Mucosa of rectum (tissue), 2 donors: ENCODE measurements around the gene EPRS1.
"Not testable (repeated sequence)": the region's sequence is repeated elsewhere in the genome, so short reads cannot be mapped to it uniquely, and the experiment has no call there.

Source experiments
- H3K27ac ChIP-seq, 2 donors: one replicate each; pipeline ENCODE4 v1.7.0; 2013; ENCODE audit warnings: inconsistent platforms in 2 of 2, low read depth in 2 of 2, low read length in 2 of 2
- H3K27me3 ChIP-seq, 2 donors: one replicate each; pipeline ENCODE4 v1.7.0; 2013; ENCODE audit warnings: low read length in 2 of 2; ENCODE audit not compliant: control insufficient read depth in 2 of 2, insufficient read depth in 2 of 2
- H3K36me3 ChIP-seq, 2 donors: one replicate each; pipeline ENCODE4 v1.7.0; 2013; ENCODE audit warnings: low read length in 2 of 2; ENCODE audit not compliant: control insufficient read depth in 2 of 2, insufficient read depth in 2 of 2
- H3K4me1 ChIP-seq, 2 donors: one replicate each; pipeline ENCODE4 v1.7.0; 2013; ENCODE audit warnings: low read length in 2 of 2, mild to moderate bottlenecking in 1 of 2; ENCODE audit not compliant: control insufficient read depth in 2 of 2, insufficient read depth in 2 of 2
- H3K4me3 ChIP-seq, 2 donors: one replicate each; pipeline ENCODE4 v1.7.0; 2013; ENCODE audit warnings: low read length in 2 of 2
- H3K9ac ChIP-seq, 2 donors: one replicate each; pipeline ENCODE4 v1.7.0; 2013; ENCODE audit warnings: low read length in 2 of 2, low read depth in 1 of 2, mild to moderate bottlenecking in 1 of 2
- H3K9me3 ChIP-seq, 2 donors: one replicate each; pipeline ENCODE4 v1.7.0; 2013; ENCODE audit warnings: low read length in 2 of 2; ENCODE audit not compliant: control insufficient read depth in 2 of 2
- donor health status: healthy.
- donor health status: Normal muscosa, but diverticular disease.

EPRS1 gene

DNA sequence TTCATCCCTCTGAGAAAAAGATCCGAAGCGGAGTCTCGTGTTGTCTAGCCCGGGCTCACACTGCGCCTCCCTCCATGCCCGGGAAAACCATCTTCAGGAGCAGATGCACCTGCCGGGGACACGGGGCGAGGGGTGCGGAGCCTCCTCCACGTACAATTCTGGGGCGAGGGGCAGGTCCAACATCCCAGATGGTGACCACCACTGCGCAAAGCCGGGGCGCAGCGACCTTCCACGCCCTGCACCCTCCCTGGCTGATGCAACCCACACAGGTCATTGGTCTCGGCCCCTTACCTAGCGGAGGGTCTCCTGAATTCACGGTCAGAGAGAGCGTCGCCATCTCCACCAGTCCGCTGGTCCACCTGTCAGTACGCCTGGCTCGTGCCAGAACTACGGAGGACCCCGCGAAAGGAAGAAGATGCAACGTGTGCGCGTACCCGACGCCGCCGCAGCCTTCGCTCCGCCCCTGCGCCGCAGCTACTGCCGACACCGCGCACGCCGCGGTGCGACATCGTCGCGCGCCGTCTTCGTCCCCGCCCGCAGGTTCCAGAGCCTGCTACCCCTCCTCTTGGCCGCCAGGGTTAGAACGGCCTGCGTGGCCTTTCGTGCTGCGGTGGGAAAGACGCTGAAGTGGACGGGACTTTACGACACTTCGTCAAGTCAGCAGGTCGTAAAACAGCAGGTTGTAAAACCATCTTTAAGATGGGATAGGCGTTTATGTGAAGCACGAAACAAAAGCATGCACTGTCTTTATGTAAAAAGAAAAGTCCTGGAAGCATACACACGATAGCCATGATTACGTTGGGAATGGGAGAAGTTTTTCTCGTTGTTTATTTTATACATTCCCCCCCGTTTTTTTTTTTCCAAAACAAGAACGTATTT, at the start of gene EPRS1:
EPRS1 (minus strand) TSS at position 454 of the 879 bp plus-strand sequence; CDS start at position 337, 117 bp downstream.
- H3K27me3 ChIP-seq = no peaks in the 10 kb centered on the region
- H3K4me1 ChIP-seq = peaks cover 12 to 13% of the 10 kb centered on the region in 2 donors
- H3K9ac ChIP-seq = peak within 1 kb of the TSS; percentile 91 to 95
- peak within 1 kb of the TSS; percentile 96 to 99 for H3K4me3 ChIP-seq
- no peaks in the 10 kb centered on the region for H3K9me3 ChIP-seq
- peak within 1 kb of the TSS; percentile 87 to 90 for H3K27ac ChIP-seq
- H3K36me3 ChIP-seq = no peaks in the 10 kb centered on the region

- H3K36me3 ChIP-seq = peaks cover 0 to 5% of the 10 kb centered on the region in 2 donors
- H3K4me3 ChIP-seq = peak within 1 kb of the TSS; percentile 82 to 92
- peaks cover 7 to 10% of the 10 kb centered on the region in 2 donors for H3K4me1 ChIP-seq
- peak within 1 kb of the TSS; percentile 81 to 91 for H3K27ac ChIP-seq
- peak within 1 kb of the TSS; percentile 77 to 86 for H3K9ac ChIP-seq
- H3K27me3 ChIP-seq = no peaks in the 10 kb centered on the region
- H3K9me3 ChIP-seq = no peaks in the 10 kb centered on the region
These were observed 48.0 kb upstream of the EPRS1 start, which contains the start of gene IARS2 for GRCh38 chr1:220094016-220094911. TSS of gene IARS2 (plus strand) at chr1:220094132. CDS start at chr1:220094217, 85 bp downstream.

DNA sequence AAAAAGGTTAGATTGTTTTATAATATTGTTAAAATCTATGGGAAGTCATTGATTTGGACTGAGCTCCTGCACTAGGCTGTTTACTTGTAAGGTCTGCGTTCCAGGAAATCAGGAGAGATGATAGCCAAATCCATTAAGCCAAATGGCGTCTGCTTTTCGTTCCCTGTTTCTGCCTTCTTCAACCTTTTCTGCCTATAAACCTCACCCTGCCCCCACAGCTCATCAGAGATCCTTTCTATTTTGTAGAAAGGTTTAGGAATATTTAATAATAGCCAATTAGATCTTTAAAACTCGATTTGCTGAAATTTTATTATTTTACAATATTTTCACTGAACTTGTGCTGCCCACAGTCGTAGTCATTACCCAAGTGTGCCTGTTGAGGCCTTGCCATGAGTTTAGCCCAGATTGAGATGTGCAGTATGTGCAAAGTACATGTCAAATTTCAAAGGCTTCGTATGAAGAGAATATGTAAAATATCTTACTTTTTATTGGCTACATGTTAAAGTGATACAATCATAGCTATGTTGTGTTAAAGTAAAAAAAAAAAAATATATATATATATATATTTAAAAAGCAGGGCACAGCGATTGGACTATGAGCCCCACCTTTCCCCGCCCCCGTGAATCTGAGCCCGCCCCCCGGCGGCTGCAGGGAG, 47.2 kb upstream of the EPRS1 start:
- Histone ChIP-seq H3K9me3 (no peaks in the 10 kb centered on the region), H3K4me1 (peaks cover 7 to 10% of the 10 kb centered on the region in 2 donors), H3K27ac (no peak overlapping the region), H3K36me3 (peaks cover 0 to 4% of the 10 kb centered on the region in 2 donors), H3K4me3 (peak overlapping the region in 1 of 2 donors; percentile 62), H3K9ac (no peak overlapping the region), H3K27me3 (no peaks in the 10 kb centered on the region)

- H3K9ac ChIP-seq = no peak overlapping the region
- no peaks in the 10 kb centered on the region for H3K9me3 ChIP-seq
- H3K36me3 ChIP-seq = peaks cover 0 to 2% of the 10 kb centered on the region in 2 donors
- H3K4me1 ChIP-seq = peaks cover 7 to 10% of the 10 kb centered on the region in 2 donors
- H3K27me3 ChIP-seq = no peaks in the 10 kb centered on the region
- H3K27ac ChIP-seq = no peak overlapping the region
- no peak overlapping the region for H3K4me3 ChIP-seq
These were observed 46.4 kb upstream of the EPRS1 start for GRCh38 chr1:220092694-220093093.

DNA sequence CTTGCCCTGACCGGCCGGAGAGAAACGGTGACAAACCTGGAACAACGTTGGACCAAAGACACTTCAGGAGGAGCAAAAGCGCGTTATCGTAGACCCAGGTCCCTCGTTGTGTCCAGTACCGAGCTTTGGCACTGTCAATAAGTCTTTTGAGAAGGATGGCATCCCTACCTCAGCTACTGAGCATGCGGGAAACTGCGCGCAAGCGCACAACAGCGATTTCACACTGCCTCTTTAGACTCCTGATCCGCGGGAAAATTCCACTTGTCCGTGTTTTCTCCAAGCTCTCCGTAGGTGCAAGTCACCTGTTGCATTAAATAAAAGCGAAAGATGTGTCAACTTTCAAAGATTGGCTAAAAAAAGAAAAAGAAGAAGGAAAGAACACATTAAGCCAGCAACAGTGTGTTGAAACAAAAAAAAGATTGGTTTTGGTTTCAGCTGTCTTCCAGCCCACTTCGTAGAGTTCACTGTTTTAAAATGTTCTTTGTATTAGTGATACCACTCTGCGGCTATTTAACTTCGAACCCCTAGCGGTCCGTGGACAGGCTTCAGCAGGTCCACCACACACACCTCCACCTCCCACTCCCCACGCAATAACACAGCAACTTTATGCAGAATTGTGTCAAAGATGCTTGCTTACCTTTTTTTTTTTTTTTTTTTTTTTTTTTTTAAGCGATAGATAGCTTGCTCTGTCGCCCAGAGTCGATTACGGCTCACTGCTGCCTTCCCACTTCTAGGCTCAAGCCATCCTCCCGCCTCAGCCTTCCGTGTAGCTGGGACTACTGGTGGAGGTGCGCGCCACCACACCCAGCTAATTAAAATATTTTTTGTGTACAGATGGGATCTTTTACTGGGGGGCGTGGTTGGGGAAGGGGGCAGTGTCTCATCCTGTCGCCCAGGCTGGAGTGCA, 43.6 kb upstream of the EPRS1 start, which contains the start of gene BPNT1:
BPNT1 (minus strand) TSS at position 139 of the 907 bp plus-strand sequence. CDS start 9,942 bp downstream, outside the sequence.
- Histone ChIP-seq H3K27me3 (no peaks in the 10 kb centered on the region), H3K4me1 (peaks cover 2 to 5% of the 10 kb centered on the region in 2 donors), H3K4me3 (peak within 1 kb of the TSS; percentile 93 to 97), H3K36me3 (no peaks in the 10 kb centered on the region), H3K9me3 (no peaks in the 10 kb centered on the region), H3K9ac (peak within 1 kb of the TSS; percentile 76 to 79), H3K27ac (peak within 1 kb of the TSS; percentile 83 to 84)

DNA sequence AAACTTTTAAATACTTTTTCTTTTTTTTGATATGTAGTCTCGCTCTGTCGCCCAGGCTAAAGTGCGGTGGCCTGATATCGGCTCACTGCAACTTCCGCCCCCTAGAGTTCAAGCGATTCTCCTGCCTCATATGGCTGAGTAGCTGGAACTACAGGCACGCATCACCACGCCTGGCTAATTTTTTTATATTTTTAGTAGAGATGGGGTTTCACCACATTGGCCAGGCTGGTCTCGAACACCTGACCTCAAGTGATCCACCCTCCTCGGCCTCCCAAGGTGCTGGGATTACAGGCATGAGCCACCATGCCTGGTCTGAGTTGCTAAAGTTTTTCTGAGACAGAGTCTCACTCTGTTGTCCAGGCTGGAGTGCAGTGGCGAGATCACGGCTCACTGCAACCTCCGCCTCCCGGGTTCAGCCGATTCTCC, 40.0 kb upstream of the EPRS1 start:
- H3K36me3 ChIP-seq, H3K27ac ChIP-seq, H3K4me3 ChIP-seq, H3K9me3 ChIP-seq, H3K9ac ChIP-seq, H3K4me1 ChIP-seq, H3K27me3 ChIP-seq: not testable (repeated sequence)

- H3K9me3 ChIP-seq = no peaks in the 10 kb centered on the region
- H3K4me3 ChIP-seq = no peak overlapping the region
- H3K27ac ChIP-seq = peak overlapping the region; percentile 16 to 34
- H3K9ac ChIP-seq = no peak overlapping the region
- peaks cover 0 to 5% of the 10 kb centered on the region in 2 donors for H3K36me3 ChIP-seq
- H3K4me1 ChIP-seq = peaks cover 0 to 3% of the 10 kb centered on the region in 2 donors
- H3K27me3 ChIP-seq = no peaks in the 10 kb centered on the region
These were observed 38.2 kb upstream of the EPRS1 start for GRCh38 chr1:220084460-220084859.

DNA sequence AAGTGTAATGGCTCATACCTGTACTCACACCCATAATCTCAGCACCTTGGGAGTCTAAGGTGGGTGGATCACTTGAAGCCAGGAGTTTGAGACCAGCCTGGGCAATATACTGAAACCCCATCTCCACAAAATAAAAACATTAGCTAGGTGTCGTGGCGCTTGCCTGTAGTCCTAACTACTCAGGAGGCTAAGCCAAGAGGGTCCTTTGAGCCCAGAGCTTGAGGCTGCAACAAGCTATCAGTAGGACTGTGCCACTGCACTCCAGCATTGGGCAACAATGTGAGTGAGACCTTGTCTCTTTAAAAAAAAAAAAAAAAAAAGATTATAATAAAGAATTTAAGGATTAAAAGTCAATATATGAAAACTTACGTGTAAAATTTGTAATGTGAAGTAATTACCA, 31.6 kb upstream of the EPRS1 start:
- no peak overlapping the region for H3K9ac ChIP-seq
- peaks cover 6 to 20% of the 10 kb centered on the region in 2 donors for H3K36me3 ChIP-seq
- no peaks in the 10 kb centered on the region for H3K4me1 ChIP-seq
- no peaks in the 10 kb centered on the region for H3K27me3 ChIP-seq
- no peak overlapping the region for H3K4me3 ChIP-seq
- no peaks in the 10 kb centered on the region for H3K9me3 ChIP-seq
- H3K27ac ChIP-seq = no peak overlapping the region
